Effector CD8-positive, alpha-beta T cell (primary cell): ENCODE measurements around the gene QRICH1.

ENCODE experiments used
- DNase-seq: peaks from one replicate; lab custom pipeline; 2025; lab: John Stamatoyannopoulos, UW

QRICH1 gene

DNA sequence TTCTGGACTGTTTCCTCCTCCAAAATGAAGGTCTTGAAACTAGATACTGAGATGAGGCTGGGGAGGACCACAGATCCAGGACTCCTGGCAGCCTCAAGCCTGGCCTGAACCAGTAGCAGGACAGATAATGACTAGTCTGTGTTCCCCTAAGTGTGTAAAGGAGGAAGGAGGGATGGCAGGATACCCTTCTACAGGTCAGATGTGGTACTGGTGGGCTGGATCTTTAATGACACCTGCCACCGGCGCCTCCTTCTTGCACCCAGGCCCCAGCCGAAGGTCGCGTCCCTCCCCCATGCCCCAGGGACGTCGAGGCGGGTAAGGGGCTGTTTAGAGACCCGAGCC lies 26.2 kb upstream of the QRICH1 start:
- no peak for DNase-seq

- no peak for DNase-seq
Measured at GRCh38 chr3:49119439-49119838, 25.6 kb upstream of the QRICH1 start.

GRCh38 chr3:49119036-49119435 lies 25.2 kb upstream of the QRICH1 start:
- no peak for DNase-seq

DNA sequence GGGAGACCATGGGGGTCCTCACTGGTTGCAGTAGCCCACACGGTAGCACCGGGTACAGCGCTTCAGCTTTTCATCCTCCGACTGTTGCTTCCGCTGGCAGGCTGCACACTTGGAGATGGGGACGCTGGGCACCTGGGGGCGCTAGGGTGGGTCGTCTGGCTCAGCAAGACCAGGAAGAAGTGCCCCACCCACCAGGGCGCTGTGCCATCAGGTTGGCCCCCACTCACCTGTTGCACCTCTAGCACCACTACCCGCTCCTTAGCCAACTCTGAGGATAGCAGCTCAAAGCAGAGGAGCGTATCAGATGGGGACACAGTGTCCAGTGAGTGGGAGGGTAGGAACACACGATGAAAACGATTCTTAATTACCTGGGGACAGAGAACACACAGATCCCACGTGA lies 18.4 kb upstream of the QRICH1 start:
- DNase-seq, result no peak

DNA sequence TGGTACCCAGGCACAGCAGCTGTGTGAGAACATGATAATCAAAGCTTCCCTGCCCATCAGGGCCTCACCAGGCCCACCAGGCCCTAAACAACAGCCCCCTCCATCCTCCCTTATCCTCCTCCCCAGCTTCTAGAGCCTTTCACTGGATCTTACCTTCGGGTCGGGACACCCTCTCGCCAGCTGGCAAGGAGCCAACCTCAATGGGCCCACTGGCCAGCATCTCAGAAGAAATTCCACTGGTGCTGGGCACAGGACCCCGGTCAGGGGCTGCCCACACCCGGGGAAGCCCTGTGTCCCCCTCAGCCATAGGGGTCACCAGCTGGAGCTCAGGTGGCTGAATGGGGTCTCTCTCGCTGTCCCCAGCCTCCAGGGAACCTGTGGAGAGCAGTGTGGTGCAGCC lies 17.5 kb upstream of the QRICH1 start:
- DNase-seq, result no peak

DNA sequence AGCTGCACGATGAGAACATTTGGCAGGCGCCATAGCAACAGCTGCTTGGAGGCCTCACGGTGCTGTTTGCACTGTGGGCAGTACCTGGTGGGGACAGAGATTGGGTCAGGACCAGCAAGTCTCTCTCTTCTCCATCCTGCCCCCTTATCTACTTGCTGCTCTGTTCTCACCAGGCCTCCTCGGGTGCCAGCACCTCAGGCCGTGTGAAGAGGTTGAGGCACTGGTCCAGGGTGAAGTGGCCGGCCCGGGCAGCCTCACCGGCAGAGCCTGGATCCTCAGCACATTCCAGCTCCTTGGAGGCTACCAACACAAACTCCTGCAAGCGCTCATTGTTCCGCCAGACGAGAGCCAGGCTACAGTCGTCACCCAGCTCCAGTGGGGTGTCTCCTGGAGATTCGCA lies 16.9 kb upstream of the QRICH1 start:
- no peak for DNase-seq

DNA sequence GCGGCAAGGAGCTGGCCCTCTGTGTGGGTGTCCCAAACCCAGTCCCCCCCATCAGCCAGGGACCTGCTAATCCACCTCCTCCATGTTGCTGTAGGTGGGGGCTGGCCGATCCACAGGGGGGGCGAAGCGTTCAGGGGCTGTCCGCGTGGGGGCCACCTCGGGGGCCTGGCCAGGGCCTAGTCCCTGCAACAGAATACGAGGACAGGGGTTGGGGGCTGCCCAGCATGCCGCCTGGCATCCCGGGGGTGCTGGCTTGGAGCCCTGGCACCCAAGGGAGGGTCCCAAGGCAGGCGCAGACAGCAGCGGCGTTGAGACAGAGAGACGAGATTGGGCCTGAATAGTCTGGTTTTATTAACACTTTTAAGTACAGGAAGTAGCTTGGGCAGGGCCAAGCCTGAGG lies 14.5 kb upstream of the QRICH1 start:
- no peak for DNase-seq

- peak; percentile 86 for DNase-seq
Measured at GRCh38 chr3:49104427-49105291, 10.8 kb upstream of the QRICH1 start, which contains the start of gene QARS1. TSS of gene QARS1 (minus strand) at chr3:49104757. CDS start at chr3:49104733, 24 bp downstream.

DNA sequence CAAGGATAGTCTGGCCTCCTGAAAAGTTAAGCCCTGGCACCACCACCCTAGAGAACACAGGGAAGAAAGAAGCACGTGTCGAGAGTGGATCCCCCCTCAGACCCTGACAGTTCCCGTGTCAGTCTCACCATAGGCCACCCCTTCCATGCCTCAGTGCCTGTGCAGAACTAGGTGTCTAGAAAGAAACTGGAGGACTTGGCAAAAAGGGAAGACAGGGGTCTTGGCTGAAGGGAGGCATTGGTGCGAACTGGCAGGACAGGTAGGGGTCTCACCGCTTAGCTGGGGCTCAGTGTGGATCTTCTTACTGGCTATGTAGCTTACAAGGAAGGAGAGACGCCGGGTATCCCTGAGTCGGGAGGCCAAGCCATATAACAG lies 10.2 kb upstream of the QRICH1 start:
- no peak for DNase-seq

DNA sequence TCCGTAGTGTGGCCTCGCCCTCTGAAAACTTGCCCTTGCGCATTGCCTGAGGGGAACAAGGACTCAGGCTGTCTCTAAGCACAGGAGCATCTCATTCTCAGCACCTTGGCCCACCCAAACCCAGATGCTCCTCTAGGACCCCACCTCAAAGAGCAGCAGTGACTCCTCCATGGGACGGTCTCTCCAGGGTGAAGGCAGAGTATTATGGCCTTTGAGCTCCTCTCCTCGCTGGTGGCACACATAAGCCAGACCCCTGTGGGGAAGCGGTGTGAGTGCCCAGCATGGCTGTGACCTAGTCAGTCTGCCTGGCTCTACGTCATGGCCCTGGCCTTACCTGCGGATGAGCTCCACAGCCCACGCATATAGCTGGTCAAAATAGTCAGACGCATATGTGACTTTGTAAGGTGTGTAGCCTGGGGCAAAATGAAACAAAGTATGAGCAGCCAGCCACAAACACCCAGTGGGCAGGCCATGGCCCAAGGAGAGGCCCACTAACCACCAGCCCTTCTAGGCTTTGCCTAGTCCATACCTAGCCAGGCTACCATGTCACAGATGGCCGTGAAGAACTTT lies 6.3 kb upstream of the QRICH1 start:
- DNase-seq, result no peak

- no peak for DNase-seq
Measured at GRCh38 chr3:49098910-49099630, 5.2 kb upstream of the QRICH1 start.

DNA sequence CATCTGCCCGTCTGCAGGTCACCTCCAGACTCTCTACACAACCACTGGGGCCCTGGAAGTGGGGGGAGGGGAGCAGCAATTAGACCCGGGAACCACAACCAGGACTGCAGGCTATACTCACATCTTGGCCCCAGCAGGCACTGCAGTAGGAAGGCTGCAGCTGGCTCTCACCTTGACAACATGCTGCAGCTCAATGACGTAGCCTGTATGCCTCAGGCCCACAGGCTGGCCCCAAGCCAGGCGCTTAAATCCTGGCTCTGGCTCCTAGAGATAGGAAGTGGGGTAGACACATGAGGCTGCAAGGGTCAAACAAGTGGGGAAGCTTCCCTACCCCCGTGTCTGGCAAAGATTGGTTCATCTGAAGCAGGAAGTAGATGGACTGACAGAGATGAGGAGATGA lies 4.6 kb upstream of the QRICH1 start:
- DNase-seq, result no peak

DNA sequence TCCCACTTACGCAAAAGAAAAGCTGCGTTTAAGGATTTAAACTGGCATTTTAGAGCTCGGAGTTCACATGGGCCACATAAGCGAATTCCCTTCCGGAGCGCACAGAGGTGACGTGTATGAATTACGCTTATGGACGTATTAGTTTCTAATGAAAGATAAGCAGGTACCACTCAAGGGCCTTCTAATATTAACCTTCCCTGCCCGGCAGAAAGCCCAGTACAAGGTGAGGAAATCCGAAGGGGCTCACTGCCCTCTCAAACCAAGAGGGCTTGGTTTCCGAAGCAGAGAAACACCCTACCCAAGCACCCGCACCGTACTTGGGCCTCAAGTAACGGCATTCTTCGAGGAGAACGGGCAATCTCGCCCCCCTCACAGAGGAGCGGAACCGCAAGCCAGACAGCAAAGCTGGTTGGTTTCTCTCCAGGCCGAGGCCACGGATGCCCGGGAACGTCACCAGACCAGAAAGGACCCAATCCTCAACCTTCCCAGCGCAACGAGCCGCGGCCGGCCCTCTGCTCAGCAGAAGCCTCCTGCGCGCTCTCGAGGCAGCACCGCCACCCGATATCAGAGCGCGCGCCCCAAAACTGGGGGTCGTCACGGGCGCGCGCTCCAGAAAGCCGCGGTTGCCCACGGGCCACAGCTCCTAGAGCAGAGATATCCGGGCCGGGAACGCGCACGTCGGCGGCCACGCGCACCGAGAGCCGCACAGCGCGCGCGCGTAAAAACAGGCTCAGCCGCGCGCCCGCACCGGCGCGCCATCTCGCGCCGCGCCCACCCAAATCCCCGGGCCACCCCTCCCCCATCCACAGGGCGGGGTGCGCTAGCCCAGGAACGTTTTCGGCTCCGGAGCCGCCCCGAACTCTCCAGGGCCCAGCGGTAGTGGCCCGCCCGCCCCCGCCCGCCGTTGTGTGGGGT lies 676 bp downstream of the QRICH1 start:
- DNase-seq, result peak; percentile 76

- no peak for DNase-seq
Measured at GRCh38 chr3:49081429-49081828, 12.4 kb downstream of the QRICH1 start.

GRCh38 chr3:49079270-49079669 lies 14.6 kb downstream of the QRICH1 start:
- DNase-seq, result no peak

GRCh38 chr3:49076646-49077045 lies 17.2 kb downstream of the QRICH1 start:
- no peak for DNase-seq

DNA sequence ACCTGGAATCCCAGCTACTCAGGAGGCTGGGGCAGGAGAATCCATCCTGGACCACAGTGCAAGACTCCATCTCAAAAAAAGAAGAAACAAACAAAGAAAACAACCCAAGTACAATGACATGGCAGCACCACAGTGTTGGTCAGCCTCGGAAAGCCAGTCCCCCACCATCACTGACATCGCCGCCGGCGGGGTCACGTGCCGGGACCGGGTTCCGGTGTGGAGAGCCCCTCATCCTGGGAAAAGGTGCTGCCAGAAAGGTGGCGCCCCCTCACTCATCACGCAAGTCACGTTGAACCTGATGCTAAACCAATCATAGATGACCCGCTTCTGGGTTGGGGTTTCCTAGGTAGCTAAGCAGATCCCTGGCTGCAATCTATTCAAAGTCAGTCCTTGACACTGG lies 17.8 kb downstream of the QRICH1 start:
- no peak for DNase-seq

DNA sequence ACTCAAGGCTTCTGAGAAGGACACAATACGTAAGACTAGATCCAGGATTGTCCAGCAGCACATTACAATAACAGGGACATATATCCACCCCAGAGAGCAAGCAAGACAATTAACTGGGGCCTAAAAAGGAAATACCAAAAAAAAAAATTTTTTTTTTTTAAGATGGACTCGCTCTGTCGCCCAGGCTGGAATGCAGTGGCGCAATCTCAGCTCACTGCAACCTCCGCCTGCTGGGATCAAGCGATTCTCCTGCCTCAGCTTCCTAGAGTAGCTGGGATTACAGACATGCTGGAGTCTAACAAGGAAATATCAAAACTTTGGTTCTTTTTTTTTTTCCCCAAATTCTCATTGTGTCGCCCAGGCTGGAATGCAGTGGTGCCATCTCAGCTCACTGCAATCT lies 35.9 kb downstream of the QRICH1 start:
- DNase-seq, result no peak

GRCh38 chr3:49057268-49057667 lies 36.6 kb downstream of the QRICH1 start:
- no peak for DNase-seq

GRCh38 chr3:49054344-49054862 lies 39.5 kb downstream of the QRICH1 start:
- no peak for DNase-seq

DNA sequence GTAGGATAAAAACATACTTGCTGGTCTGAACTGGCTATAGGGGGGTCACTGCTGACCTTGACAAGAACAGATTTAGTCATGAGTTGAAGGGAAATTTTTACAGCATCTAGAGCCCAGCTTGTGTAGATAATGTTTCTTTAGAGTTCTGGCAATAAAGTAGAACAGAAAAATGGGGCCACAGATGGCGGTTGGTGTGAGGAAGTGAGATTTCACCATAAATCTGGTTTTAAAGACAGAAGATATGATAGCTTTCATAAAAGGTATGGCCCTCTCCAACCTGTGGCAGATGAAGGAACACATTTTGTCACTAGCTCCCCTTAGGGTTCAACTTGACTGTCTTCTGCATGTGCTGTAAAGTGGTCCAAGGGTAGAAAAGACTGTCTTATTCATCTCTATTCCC lies 40.3 kb downstream of the QRICH1 start:
- no peak for DNase-seq

- DNase-seq, result no peak
Measured at GRCh38 chr3:49035281-49035680, 58.6 kb downstream of the QRICH1 start.
